OCI-LY1 (cell line): ENCODE data around the gene ATP6V1G1.
A peak's percentile ranks its signal among the peaks of the same experiment; 100 is the strongest.

ENCODE experiments used
- H2AFZ ChIP-seq: fragments of 200-600 bp; sonication (generic), shearing (Covaris generic); 2 replicates; pipeline ENCODE4 v1.6.0; 2014; ENCODE audit warnings: antibody characterized with exemption, mild to moderate bottlenecking, low read length
- H3F3A ChIP-seq: fragments of 200-600 bp; sonication (generic), shearing (Covaris generic); 2 replicates; pipeline ENCODE4 v1.6.0; 2014; ENCODE audit warnings: mild to moderate bottlenecking, antibody characterized with exemption, low read length, moderate library complexity; ENCODE audit not compliant: insufficient read depth
- H3K27ac ChIP-seq: fragments of 200-600 bp; sonication (generic); 2 replicates; pipeline ENCODE4 v1.5.1; 2014; ENCODE audit warnings: low read length, mixed run types, mild to moderate bottlenecking, low read depth; ENCODE audit not compliant: poor library complexity, severe bottlenecking
- H3K27me3 ChIP-seq: fragments of 200-600 bp; sonication (generic); 2 replicates; pipeline ENCODE4 v1.6.0; 2014; ENCODE audit warnings: antibody characterized with exemption, mild to moderate bottlenecking, low read length, moderate library complexity; ENCODE audit not compliant: insufficient read depth
- H3K36me3 ChIP-seq: fragments of 200-600 bp; sonication (generic); 2 replicates; pipeline ENCODE4 v1.6.1; 2014; ENCODE audit warnings: mild to moderate bottlenecking, antibody characterized with exemption, low read length, moderate library complexity, mixed read lengths; ENCODE audit not compliant: insufficient read depth
- H3K4me1 ChIP-seq: fragments of 200-600 bp; sonication (generic); 2 replicates; pipeline ENCODE4 v1.5.1; 2014; ENCODE audit warnings: mild to moderate bottlenecking, low read length, moderate library complexity; ENCODE audit not compliant: insufficient read depth, severe bottlenecking
- H3K4me2 ChIP-seq: fragments of 200-600 bp; sonication (generic), shearing (Covaris generic); 2 replicates; pipeline ENCODE4 v1.6.1; 2014; ENCODE audit warnings: low read length
- H3K4me3 ChIP-seq: fragments of 200-600 bp; sonication (generic); 2 replicates; pipeline ENCODE4 v1.5.1; 2014; ENCODE audit warnings: low read length, low read depth, mild to moderate bottlenecking, mixed read lengths; ENCODE audit not compliant: poor library complexity, severe bottlenecking
- H3K79me2 ChIP-seq: fragments of 200-600 bp; shearing (Covaris generic); 2 replicates; pipeline ENCODE4 v1.6.1; 2016; ENCODE audit warnings: mixed run types, low read length, mixed read lengths; ENCODE audit not compliant: insufficient read depth
- H3K9ac ChIP-seq: fragments of 200-600 bp; sonication (generic), shearing (Covaris generic); 2 replicates; pipeline ENCODE4 v1.6.1; 2014; ENCODE audit warnings: mild to moderate bottlenecking, low read length, mixed read lengths
- H3K9me2 ChIP-seq: fragments of 200-600 bp; sonication (generic), shearing (Covaris generic); 2 replicates; pipeline ENCODE4 v1.6.1; 2014; ENCODE audit warnings: low read depth, mild to moderate bottlenecking, low read length, mixed read lengths
- H3K9me3 ChIP-seq: fragments of 200-600 bp; shearing (Covaris generic); 2 replicates; pipeline ENCODE4 v1.6.1; 2014; ENCODE audit warnings: low read length, mixed read lengths
- H4K20me1 ChIP-seq: fragments of 200-600 bp; sonication (generic), shearing (Covaris generic); 2 replicates; pipeline ENCODE4 v1.6.0; 2016; ENCODE audit warnings: mild to moderate bottlenecking, low read length; ENCODE audit not compliant: insufficient read depth
- EZH2 ChIP-seq: fragments of 200-600 bp; sonication (generic), shearing (Covaris generic); IDR thresholded peaks from 2 replicates; pipeline ENCODE4 v1.8.0; 2017; ENCODE audit warnings: borderline replicate concordance, mixed run types, mild to moderate bottlenecking, antibody characterized with exemption, low read length, moderate library complexity, mixed read lengths
- TF ChIP-seq, protein P1 (sequence below): fragments of 200-600 bp; sonication (generic), shearing (Covaris generic); IDR thresholded peaks from 2 replicates; pipeline ENCODE4 v1.5.1; 2017; ENCODE audit warnings: mild to moderate bottlenecking, antibody characterized with exemption, low read length, moderate library complexity, mixed read lengths

ATP6V1G1 gene

GRCh38 chr9:114616684-114617520 lies 29.3 kb downstream of the ATP6V1G1 start:
- H2AFZ ChIP-seq: no peak overlapping the region
- H3K27ac ChIP-seq: peak overlapping the region; percentile 99
- H3K36me3 ChIP-seq: peaks cover 47% of the 10 kb centered on the region
- peaks cover 72% of the 10 kb centered on the region for H3K4me1 ChIP-seq
- H3K27me3 ChIP-seq: no peaks in the 10 kb centered on the region
- H3K79me2 ChIP-seq: peaks cover 60% of the 10 kb centered on the region
- no peaks in the 10 kb centered on the region for H4K20me1 ChIP-seq
- H3K9ac ChIP-seq: peak overlapping the region; percentile 64; the same call in 1 of the 2 replicates
- H3F3A ChIP-seq: peaks cover 3% of the 10 kb centered on the region; the same call in 1 of the 2 replicates
- TF ChIP-seq, protein P1, sequence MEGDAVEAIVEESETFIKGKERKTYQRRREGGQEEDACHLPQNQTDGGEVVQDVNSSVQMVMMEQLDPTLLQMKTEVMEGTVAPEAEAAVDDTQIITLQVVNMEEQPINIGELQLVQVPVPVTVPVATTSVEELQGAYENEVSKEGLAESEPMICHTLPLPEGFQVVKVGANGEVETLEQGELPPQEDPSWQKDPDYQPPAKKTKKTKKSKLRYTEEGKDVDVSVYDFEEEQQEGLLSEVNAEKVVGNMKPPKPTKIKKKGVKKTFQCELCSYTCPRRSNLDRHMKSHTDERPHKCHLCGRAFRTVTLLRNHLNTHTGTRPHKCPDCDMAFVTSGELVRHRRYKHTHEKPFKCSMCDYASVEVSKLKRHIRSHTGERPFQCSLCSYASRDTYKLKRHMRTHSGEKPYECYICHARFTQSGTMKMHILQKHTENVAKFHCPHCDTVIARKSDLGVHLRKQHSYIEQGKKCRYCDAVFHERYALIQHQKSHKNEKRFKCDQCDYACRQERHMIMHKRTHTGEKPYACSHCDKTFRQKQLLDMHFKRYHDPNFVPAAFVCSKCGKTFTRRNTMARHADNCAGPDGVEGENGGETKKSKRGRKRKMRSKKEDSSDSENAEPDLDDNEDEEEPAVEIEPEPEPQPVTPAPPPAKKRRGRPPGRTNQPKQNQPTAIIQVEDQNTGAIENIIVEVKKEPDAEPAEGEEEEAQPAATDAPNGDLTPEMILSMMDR: no peak
- TF ChIP-seq EZH2: no peak
- H3K9me3 ChIP-seq: no peaks in the 10 kb centered on the region
- H3K4me3 ChIP-seq: peak overlapping the region; percentile 25
- peak overlapping the region; percentile 62 for H3K4me2 ChIP-seq
- no peaks in the 10 kb centered on the region for H3K9me2 ChIP-seq

DNA sequence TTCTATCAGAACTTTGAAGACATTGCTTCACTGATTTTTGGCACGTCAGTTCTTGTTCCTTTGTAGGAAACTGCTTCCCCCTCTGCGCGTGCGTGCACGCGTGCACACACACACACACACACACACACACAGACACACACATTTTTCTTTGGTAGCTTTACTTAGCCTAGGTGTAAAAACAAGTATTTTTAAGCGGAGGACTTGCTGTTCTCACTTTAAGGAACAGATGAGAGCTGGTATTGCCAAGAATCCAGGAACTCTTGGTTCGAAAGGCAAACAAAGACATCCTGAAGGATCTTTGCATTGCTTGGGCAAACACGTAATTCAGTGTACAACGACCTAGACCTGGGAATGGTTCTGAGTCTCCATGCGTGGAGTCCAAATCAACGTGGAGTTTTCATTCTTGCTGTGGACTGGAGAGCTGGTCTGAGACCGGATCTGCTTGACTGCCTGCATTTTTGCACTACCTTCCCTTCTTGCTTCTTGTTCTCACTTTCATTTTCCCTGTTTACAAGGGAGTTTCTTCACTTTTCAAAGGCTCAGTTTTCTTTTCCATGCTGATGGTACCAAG lies 31.7 kb downstream of the ATP6V1G1 start:
- H3K27me3 ChIP-seq: no peaks in the 10 kb centered on the region
- no peak overlapping the region for H2AFZ ChIP-seq
- TF ChIP-seq, protein P1: no peak
- no peak for TF ChIP-seq EZH2
- H3K79me2 ChIP-seq: peaks cover 36% of the 10 kb centered on the region
- peak overlapping the region; percentile 60; the same call in 1 of the 2 replicates for H3K9ac ChIP-seq
- H3K36me3 ChIP-seq: peaks cover 64% of the 10 kb centered on the region
- H3K4me2 ChIP-seq: peak overlapping the region; percentile 71
- peak overlapping the region; percentile 99 for H3K27ac ChIP-seq
- H3K9me3 ChIP-seq: no peaks in the 10 kb centered on the region
- H3K9me2 ChIP-seq: no peaks in the 10 kb centered on the region
- H3F3A ChIP-seq: 0 out of 2 replicates have a peak, but pooled peaks cover 3% of the 10 kb centered on the region
- no peaks in the 10 kb centered on the region for H4K20me1 ChIP-seq
- H3K4me3 ChIP-seq: peak overlapping the region; percentile 49
- peaks cover 51% of the 10 kb centered on the region for H3K4me1 ChIP-seq

- H3F3A ChIP-seq: 0 out of 2 replicates have a peak, but pooled peaks cover 3% of the 10 kb centered on the region
- no peak overlapping the region for H2AFZ ChIP-seq
- no peak overlapping the region for H3K4me2 ChIP-seq
- no peaks in the 10 kb centered on the region for H3K27me3 ChIP-seq
- H3K79me2 ChIP-seq: peaks cover 26% of the 10 kb centered on the region
- H3K27ac ChIP-seq: no peak overlapping the region
- peaks cover 77% of the 10 kb centered on the region for H3K36me3 ChIP-seq
- no peaks in the 10 kb centered on the region for H3K9me2 ChIP-seq
- H3K9me3 ChIP-seq: no peaks in the 10 kb centered on the region
- no peak overlapping the region for H3K4me3 ChIP-seq
- no peaks in the 10 kb centered on the region for H4K20me1 ChIP-seq
- no peak overlapping the region for H3K9ac ChIP-seq
- no peak for TF ChIP-seq EZH2
- TF ChIP-seq, protein P1: no peak
- peaks cover 34% of the 10 kb centered on the region for H3K4me1 ChIP-seq
Measured at GRCh38 chr9:114621561-114621960, 34.0 kb downstream of the ATP6V1G1 start.
